Cortex of kidney (tissue), 1 donor: ENCODE measurements around the gene CTSL.
"Not testable (repeated sequence)": the region's sequence is repeated elsewhere in the genome, so short reads cannot be mapped to it uniquely, and the experiment has no call there.

ENCODE experiments used
- DNase-seq: peaks from one replicate; lab custom pipeline; 2025; lab: John Stamatoyannopoulos, UW

The CTSL gene

GRCh38 chr9:87722393-87723088 is 3.4 kb upstream of the CTSL start:
- DNase-seq: no peak

GRCh38 chr9:87725356-87725899 is 491 bp upstream of the CTSL start:
- DNase-seq: no peak

GRCh38 chr9:87729246-87729645 is 3.3 kb downstream of the CTSL start:
- no peak for DNase-seq

- DNase-seq: no peak
Measured at GRCh38 chr9:87731321-87731720, 5.4 kb downstream of the CTSL start.

GRCh38 chr9:87732344-87732743 is 6.4 kb downstream of the CTSL start:
- no peak for DNase-seq

GRCh38 chr9:87732756-87733155 is 6.8 kb downstream of the CTSL start:
- no peak for DNase-seq

- DNase-seq: no peak
Measured at GRCh38 chr9:87733273-87734052, 7.5 kb downstream of the CTSL start.

- DNase-seq: no peak
Measured at GRCh38 chr9:87734106-87734505, 8.2 kb downstream of the CTSL start.

- no peak for DNase-seq
Measured at GRCh38 chr9:87739546-87739945, 13.6 kb downstream of the CTSL start.

- DNase-seq: no peak
Measured at GRCh38 chr9:87740209-87740608, 14.3 kb downstream of the CTSL start.

- no peak for DNase-seq
Measured at GRCh38 chr9:87741326-87741725, 15.4 kb downstream of the CTSL start.

GRCh38 chr9:87741891-87742290 is 16.0 kb downstream of the CTSL start:
- DNase-seq: no peak

- no peak for DNase-seq
Measured at GRCh38 chr9:87742813-87743428, 17.0 kb downstream of the CTSL start.

- DNase-seq: not testable (repeated sequence)
Measured at GRCh38 chr9:87744247-87744646, 18.3 kb downstream of the CTSL start.

- DNase-seq: no peak
Measured at GRCh38 chr9:87746186-87746585, 20.3 kb downstream of the CTSL start.

GRCh38 chr9:87748881-87749280 is 23.0 kb downstream of the CTSL start:
- DNase-seq: no peak

GRCh38 chr9:87749335-87750035 is 23.6 kb downstream of the CTSL start:
- DNase-seq: no peak

GRCh38 chr9:87750726-87751125 is 24.8 kb downstream of the CTSL start:
- no peak for DNase-seq

GRCh38 chr9:87751423-87751822 is 25.5 kb downstream of the CTSL start:
- DNase-seq: no peak

- DNase-seq: no peak
Measured at GRCh38 chr9:87751868-87752267, 25.9 kb downstream of the CTSL start.

- no peak for DNase-seq
Measured at GRCh38 chr9:87753313-87753712, 27.4 kb downstream of the CTSL start.

GRCh38 chr9:87758330-87758729 is 32.4 kb downstream of the CTSL start:
- DNase-seq: not testable (repeated sequence)
